ENCODE results near the gene TMC6.
"Not testable (repeated sequence)": the region's sequence is repeated elsewhere in the genome, so short reads cannot be mapped to it uniquely, and the experiment has no call there.

TMC6 gene

DNA sequence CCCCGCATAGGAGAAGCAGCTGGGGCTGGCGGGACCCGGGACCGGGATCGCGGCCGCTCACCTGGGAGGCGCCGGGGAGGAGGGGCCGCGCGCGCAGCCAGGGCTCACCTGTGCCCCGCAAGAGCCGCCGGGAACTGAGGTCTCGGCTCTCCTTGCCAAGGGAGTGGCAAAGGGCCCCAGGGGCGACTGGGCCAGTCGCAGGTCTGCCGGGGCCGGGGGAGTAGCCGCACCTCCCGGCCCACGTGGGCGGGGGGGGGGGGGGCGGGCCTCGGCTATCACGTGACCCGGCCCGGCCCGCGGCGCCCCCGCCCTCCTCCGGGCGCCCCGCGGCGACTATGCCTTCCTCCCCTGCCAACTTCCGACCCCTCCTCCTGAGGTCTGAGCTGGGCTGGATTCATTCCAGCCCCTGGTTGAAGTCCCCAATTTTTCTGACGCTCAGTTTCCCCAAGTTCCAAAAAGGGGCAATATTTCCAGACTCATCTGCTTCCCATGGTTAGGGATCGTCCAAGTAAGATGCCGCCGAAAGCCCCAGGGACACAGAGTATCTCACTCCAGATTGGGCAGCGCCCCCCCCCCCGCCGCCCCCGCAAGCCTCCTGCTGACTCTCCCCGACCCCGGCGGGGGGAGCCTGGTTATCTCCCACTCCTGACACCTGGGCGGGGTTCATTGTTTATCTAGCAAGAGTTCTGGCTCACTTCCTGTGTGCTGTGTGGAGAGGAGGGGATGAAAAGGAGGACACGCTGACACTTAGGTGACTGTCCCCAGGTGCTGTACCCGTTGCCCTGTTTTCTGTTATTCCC lies at the start of gene TMC6:
Gene TMC6 (minus strand): TSS at position 205 of the 800 bp plus-strand sequence. CDS start 1,923 bp downstream, outside the sequence.
- DNase-seq (ENCODE audit: low read depth, low spot score), result no peak

- DNase-seq (ENCODE audit: low read depth, low spot score), result no peak
Measured at GRCh38 chr17:78176548-78177025, 48.0 kb upstream of the TMC6 start.

DNA sequence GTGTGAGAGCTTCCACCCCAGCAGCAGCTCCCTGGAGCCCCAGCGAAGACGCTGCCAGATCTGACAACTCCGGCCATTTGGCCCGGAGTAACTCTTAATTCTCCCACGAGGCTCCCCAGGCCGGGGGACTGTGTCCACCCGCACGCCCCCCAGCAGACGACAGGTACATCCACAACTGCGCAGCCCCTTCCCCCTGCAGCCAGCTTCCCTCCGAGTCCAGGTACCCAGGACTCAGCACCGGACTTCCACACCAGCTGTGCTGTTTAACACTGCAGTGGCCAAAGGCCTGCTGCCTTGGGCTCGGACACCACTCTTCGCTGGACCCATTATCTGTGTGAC lies 47.1 kb upstream of the TMC6 start:
- no peak for DNase-seq (ENCODE audit: low read depth, low spot score)

- DNase-seq (ENCODE audit: low read depth, low spot score), result no peak
Measured at GRCh38 chr17:78174870-78175642, 46.5 kb upstream of the TMC6 start.

GRCh38 chr17:78174346-78174869 lies 45.9 kb upstream of the TMC6 start:
- DNase-seq (ENCODE audit: low read depth, low spot score), result no peak

DNA sequence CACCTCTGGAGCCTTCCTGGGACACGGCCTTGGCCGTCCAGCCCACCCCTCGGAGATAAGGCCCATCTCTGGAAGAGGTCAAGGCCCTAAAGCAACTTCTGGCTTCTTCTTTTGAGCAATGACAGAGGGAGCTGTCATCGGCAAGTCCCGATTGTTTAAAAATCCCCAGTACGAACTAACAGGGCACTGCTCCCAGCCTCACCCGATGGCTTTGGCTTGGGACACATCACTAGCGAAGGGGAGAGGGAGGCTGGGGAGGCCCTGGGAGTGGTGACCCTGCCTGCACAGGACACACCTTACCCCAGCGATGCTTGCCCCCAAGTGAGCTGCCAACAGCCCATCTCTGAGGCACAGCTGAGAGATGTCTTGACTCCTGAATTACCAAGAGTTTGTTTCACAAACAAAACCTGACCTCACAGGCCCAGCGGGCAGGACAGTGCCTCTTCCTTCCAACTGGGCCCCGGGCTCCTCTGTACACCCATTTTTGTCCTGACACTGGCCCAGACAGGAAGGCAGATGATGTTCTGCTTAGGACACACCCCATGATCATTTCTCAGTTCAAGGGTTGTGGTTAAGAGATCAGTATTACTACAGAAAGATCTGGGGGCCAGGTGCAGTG lies 44.7 kb upstream of the TMC6 start:
- DNase-seq (ENCODE audit: low read depth, low spot score), result no peak

- DNase-seq (ENCODE audit: low read depth, low spot score), result no peak
Measured at GRCh38 chr17:78172249-78173051, 43.9 kb upstream of the TMC6 start.

DNA sequence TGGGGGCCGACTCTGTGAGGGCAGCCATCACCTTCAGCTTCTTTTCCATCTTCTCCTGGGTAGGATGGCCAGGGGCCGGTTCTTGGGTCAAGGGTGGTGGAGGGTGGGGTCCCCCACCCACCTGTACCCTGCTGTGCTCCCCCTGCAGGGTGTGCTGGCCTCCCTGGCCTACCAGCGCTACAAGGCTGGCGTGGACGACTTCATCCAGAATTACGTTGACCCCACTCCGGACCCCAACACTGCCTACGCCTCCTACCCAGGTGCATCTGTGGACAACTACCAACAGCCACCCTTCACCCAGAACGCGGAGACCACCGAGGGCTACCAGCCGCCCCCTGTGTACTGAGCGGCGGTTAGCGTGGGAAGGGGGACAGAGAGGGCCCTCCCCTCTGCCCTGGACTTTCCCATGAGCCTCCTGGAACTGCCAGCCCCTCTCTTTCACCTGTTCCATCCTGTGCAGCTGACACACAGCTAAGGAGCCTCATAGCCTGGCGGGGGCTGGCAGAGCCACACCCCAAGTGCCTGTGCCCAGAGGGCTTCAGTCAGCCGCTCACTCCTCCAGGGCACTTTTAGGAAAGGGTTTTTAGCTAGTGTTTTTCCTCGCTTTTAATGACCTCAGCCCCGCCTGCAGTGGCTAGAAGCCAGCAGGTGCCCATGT lies 43.2 kb upstream of the TMC6 start:
- not testable (repeated sequence) for DNase-seq (ENCODE audit: low read depth, low spot score)

DNA sequence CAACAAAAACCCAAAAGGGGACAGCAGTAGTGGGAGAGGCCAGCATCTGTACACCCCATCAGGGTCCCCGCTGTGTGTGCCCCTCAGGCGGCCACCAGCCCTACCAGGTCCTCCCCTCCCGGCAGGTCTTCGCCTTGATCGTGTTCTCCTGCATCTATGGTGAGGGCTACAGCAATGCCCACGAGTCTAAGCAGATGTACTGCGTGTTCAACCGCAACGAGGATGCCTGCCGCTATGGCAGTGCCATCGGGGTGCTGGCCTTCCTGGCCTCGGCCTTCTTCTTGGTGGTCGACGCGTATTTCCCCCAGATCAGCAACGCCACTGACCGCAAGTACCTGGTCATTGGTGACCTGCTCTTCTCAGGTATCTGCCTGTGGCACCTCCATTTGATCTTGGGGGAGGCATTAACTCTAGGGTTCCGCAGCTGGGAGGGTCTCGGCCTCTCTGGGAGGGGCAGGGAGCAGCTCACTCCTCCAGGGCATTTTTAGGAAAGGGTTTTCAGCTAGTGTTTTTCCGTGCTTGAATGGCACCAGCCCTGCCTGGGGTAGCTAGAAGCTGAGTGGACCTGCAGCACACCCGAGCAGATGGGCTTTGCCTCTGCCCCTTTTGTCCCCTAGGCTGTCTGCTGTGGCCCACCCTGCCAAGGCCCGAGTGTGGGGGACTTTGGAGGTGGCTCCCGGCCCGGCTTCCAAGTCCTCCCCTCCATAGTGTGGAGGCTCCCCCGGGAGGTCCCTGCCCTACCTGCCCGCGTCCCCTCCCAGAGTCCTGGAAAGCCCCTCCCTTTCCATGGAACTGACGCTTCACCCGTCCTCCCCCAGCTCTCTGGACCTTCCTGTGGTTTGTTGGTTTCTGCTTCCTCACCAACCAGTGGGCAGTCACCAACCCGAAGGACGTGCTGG lies 42.4 kb upstream of the TMC6 start:
- no peak for DNase-seq (ENCODE audit: low read depth, low spot score)

DNA sequence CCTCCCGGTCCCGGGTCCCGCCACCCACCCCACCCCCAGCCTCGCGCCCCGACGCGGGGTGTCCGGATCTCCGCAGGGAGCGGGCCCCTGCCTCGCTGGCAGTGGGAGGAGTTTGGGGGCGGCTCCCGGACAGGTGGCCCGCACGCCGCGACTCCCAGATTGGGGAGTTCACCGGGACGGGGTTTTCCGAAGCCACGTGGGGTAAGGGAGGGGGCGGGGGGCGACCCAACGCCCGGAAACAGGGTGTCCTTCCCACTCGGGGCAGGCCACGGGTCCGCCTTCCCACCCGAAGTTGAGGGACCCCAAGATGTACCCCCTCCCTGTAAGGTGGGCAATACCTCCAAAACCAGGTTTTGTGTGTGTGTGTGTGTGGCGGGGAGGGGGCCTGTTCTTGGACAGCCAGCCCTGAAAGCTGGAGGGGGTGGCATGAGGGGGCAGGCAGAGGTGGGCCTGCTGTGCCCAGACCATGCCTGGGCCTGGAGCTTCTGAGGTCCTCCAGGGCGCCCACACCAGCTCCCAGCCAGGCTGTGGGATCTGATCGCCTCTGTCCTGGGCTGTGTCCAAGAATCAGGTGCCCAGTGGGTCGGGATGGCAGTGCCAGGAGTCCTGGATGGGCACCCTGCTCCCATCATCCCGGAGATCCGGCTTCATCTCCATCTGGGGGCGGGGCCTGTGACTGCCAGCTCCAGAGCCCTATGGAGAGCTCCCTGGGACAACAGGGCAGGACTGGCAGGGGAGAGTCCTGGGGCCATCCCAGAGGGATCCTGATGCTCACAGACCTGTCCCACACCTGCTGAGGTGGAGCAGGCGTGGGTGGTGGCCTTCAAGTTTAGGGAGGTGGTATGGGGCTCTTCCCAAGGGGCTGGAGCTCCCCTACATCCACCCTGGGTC lies 40.6 kb upstream of the TMC6 start:
- no peak for DNase-seq (ENCODE audit: low read depth, low spot score)

DNA sequence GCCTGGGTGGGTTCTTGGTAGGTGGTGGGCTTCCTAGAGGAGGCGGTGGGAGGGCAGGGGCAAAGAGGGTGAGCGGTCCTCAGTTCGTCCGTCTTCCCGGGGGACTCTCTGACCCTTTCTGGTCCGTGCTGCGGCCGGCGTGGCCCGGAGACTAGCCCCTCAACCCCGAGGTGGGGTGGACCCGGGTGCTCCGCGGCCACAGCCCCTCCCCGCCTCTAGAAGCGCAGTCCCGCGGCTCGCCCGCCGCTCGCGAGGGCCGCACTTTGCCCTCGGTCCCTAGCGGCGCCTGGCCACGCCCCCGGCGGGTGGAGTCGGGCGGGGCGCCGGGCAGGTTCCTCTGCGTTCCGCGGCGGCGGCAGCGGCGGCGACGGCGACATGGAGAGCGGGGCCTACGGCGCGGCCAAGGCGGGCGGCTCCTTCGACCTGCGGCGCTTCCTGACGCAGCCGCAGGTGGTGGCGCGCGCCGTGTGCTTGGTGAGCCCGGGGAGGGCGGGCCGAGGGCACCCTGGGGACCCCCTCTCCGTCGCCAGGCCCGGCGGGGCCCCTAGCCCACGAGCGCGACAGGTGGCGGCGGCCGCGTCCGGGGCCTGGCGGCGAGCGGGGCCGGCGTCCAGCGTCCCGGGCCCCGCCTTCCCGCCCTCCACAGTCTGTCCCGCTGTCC lies 39.8 kb upstream of the TMC6 start, which contains the start of gene SYNGR2:
Gene SYNGR2 (plus strand): TSS at position 340 of the 661 bp plus-strand sequence. CDS start 36 bp downstream, at position 376.
- no peak for DNase-seq (ENCODE audit: low read depth, low spot score)

DNA sequence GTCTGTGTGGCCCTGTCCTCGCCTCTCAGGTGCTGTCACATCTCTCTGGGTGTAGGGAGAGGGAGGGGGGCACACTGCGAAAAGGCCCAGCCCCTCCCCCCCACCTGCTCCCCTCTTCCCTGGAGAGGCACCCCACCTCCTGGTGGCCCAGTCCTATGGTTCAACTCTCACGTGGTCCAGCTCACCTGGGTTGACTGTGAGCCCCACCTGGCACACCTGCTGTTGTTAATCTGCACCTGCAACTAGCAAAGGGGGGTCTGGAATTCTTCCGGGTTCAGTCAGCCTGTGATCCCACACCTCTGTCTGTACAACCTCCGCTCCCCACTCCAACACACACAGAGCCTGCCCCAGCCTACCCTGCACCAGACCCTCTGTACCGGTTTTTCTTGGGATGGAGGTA lies 37.9 kb upstream of the TMC6 start:
- no peak for DNase-seq (ENCODE audit: low read depth, low spot score)

GRCh38 chr17:78164748-78165607 lies 36.4 kb upstream of the TMC6 start:
- no peak for DNase-seq (ENCODE audit: low read depth, low spot score)

GRCh38 chr17:78163881-78164747 lies 35.6 kb upstream of the TMC6 start:
- no peak for DNase-seq (ENCODE audit: low read depth, low spot score)

DNA sequence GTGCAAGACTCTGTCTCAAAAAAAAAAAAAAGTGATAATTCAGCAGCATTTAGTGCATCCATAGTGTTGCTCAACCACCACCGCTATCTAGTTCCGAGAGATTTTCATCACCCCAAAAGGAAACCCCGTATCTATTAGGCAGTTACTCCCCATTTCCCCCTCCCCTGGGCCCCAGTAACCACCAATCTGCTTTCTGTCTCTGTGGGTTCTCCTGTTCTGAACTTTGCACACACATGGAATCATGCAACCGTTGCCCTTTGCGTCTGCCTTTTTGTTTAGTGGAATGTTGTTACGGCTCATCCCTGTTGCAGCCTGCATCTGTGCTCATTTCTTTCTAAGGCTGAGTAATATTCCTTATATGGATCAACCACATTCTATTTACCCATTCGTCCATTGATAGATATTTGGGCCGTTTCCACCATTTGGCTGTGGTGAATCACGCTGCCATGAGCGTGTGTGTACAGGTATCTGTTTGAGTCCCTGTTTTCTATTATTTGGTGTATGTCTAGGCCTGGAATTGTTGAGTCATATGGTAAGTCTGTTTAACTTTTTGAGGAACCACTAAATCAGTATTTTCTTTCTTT lies 31.1 kb upstream of the TMC6 start:
- DNase-seq (ENCODE audit: low read depth, low spot score), result no peak

All from smooth muscle cell of the brain vasculature (primary cell).